Measurements from ENCODE around the gene TSPYL2.

- TF ChIP-seq CTCF (IDR thresholded peaks at IDR 0.05; ENCODE audit: low read depth, low read length, poor library complexity, severe bottlenecking), result no peak
- no peak for TF ChIP-seq EZH2phosphoT487 (IDR thresholded peaks at IDR 0.05; ENCODE audit: borderline replicate concordance, low read length)
Observed at GRCh38 chrX:53036149-53036548, 46.0 kb upstream of the TSPYL2 start.
